WTC11 (cell line): ENCODE measurements around the gene ELOF1. TPM values are rescaled to one million over a fixed set of nuclear protein-coding genes. Genes with fewer than 3 reads are reported as not detected.
A peak's percentile ranks its signal among the peaks of the same experiment; 100 is the strongest.

Experiments
- ATAC-seq: fragments of 200-7000 bp; cut with Tn5 transposase; 2 replicates; pipeline ENCODE4 v1.10.0; 2021; ENCODE audit warnings: mild to moderate bottlenecking, moderate library complexity
- CTCF ChIA-PET: fragments of 300-600 bp; sonication (Branson Sonifier 250); formaldehyde crosslinking; loops from one replicate; lab custom pipeline; 2021; ENCODE audit warnings: antibody characterized with exemption; lab: Charles Lee
- POLR2A ChIA-PET: fragments of 350-600 bp; sonication (Branson Sonifier 250); formaldehyde crosslinking; loops from one replicate; lab custom pipeline; 2021; ENCODE audit warnings: antibody characterized with exemption; lab: Charles Lee
- DNase-seq: peaks from one replicate; pipeline ENCODE4 v3.0.0; 2021; ENCODE audit warnings: low spot score
- H3K27ac Mint-ChIP-seq: 2 replicates; pipeline ENCODE4 v1.8.0; 2021; ENCODE audit warnings: mixed read lengths
- H3K27me3 Mint-ChIP-seq: 2 replicates; pipeline ENCODE4 v1.8.0; 2021; ENCODE audit warnings: low read depth, mild to moderate bottlenecking, moderate library complexity, mixed read lengths
- H3K36me3 Mint-ChIP-seq: 2 replicates; pipeline ENCODE4 v1.8.0; 2021; ENCODE audit warnings: mixed read lengths
- H3K4me1 Mint-ChIP-seq: 2 replicates; pipeline ENCODE4 v1.8.0; 2022; ENCODE audit warnings: mixed read lengths
- H3K4me3 Mint-ChIP-seq: 2 replicates; pipeline ENCODE4 v1.8.0; 2021; ENCODE audit warnings: mild to moderate bottlenecking, moderate library complexity, mixed read lengths
- H3K9me3 Mint-ChIP-seq: 2 replicates; pipeline ENCODE4 v1.8.0; 2021; ENCODE audit warnings: mixed read lengths
- ATF1 ChIP-seq: sonication (generic); formaldehyde crosslinking; IDR thresholded peaks from 2 replicates; pipeline ENCODE4 v1.8.1; 2023; ENCODE audit warnings: mild to moderate bottlenecking, moderate library complexity, missing genetic modification reagents
- FOXK1 ChIP-seq: sonication (generic); formaldehyde crosslinking; IDR thresholded peaks from 2 replicates; pipeline ENCODE4 v1.8.0; 2022; ENCODE audit warnings: mild to moderate bottlenecking, moderate library complexity, missing genetic modification reagents
- IRF1 ChIP-seq: sonication (generic); formaldehyde crosslinking; IDR thresholded peaks from 2 replicates; pipeline ENCODE4 v1.8.0; 2023; ENCODE audit warnings: missing genetic modification reagents
- KAT7 ChIP-seq: sonication (generic); formaldehyde crosslinking; IDR thresholded peaks from 2 replicates; pipeline ENCODE4 v1.8.1; 2023; ENCODE audit warnings: missing genetic modification reagents, mild to moderate bottlenecking, borderline replicate concordance
- NR3C1 ChIP-seq: sonication (generic); formaldehyde crosslinking; conservative IDR thresholded peaks from 2 replicates; pipeline ENCODE4 v1.8.1; 2023; ENCODE audit warnings: low read depth, mild to moderate bottlenecking, missing genetic modification reagents
- OVOL2 ChIP-seq: fragments of 250-450 bp; sonication (Bioruptor Pico); IDR thresholded peaks from 2 replicates; pipeline ENCODE4 v1.9.0; 2021; ENCODE audit warnings: mild to moderate bottlenecking, borderline replicate concordance
- USF1 ChIP-seq: sonication (generic); formaldehyde crosslinking; IDR thresholded peaks from 2 replicates; pipeline ENCODE4 v1.8.0; 2022; ENCODE audit warnings: mild to moderate bottlenecking, missing genetic modification reagents
- USF2 ChIP-seq: sonication (generic); formaldehyde crosslinking; IDR thresholded peaks from 2 replicates; pipeline ENCODE4 v1.8.1; 2023; ENCODE audit warnings: mild to moderate bottlenecking, missing genetic modification reagents, moderate library complexity
- total RNA-seq: library from RNA; stranded (reverse); gene quantifications from 3 replicates; pipeline ENCODE4 v1.2.3, GENCODE V29; 2021

ELOF1 gene
- total RNA-seq, 1 experiment from 2014 or later = 86.0 TPM

- TF ChIP-seq KAT7 (CRISPR knock-in tag) = no peak
- no peak for TF ChIP-seq NR3C1 (CRISPR knock-in tag)
- no peak for TF ChIP-seq USF1 (CRISPR knock-in tag)
- no peak for TF ChIP-seq FOXK1 (CRISPR knock-in tag)
- no peak for TF ChIP-seq ATF1
- no peak for TF ChIP-seq IRF1 (CRISPR knock-in tag)
- no peak for TF ChIP-seq OVOL2 (CRISPR knock-in tag)
- no peak for TF ChIP-seq USF2 (CRISPR knock-in tag)
- Mint-ChIP-seq H3K9me3 (no peaks in the 10 kb centered on the region), H3K27ac (peak overlapping the region; percentile 91), H3K4me1 (peaks cover 8% of the 10 kb centered on the region), H3K4me3 (peak overlapping the region; percentile 87), H3K36me3 (no peaks in the 10 kb centered on the region), H3K27me3 (no peaks in the 10 kb centered on the region)
- ATAC-seq = no peak
- no peak for DNase-seq
- ChIA-PET POLR2A (no interaction called here), CTCF (interaction anchor here (1.2 to 1.4 kb wide), 2 partner anchors 22 to 69 kb away, joined by 3 to 5 read pairs; partner anchors contain the start of gene PRKCSH)
These were observed 54.5 kb downstream of the ELOF1 start for GRCh38 chr19:11504502-11505031.

Other genes starting within 250 kb of the ELOF1 start
- 18.9 to 27.8 TPM (median 27.0 TPM) in 3 replicates for gene RAB3D, start 219.6 kb downstream of the ELOF1 start, total RNA-seq
- gene TMEM205, start 213.0 kb downstream of the ELOF1 start, total RNA-seq = 69.9 to 78.3 TPM (median 76.0 TPM) in 3 replicates
- gene CCDC159, start 212.7 kb downstream of the ELOF1 start, total RNA-seq = 5.5 to 8.5 TPM (median 6.8 TPM) in 3 replicates
- gene PLPPR2, start 203.8 kb downstream of the ELOF1 start, total RNA-seq = 7.5 to 9.6 TPM (median 8.4 TPM) in 3 replicates
- gene SWSAP1, start 184.6 kb downstream of the ELOF1 start, total RNA-seq = 2.4 to 3.9 TPM (median 3.0 TPM) in 3 replicates
- 16.8 to 20.9 TPM (median 20.4 TPM) in 3 replicates for gene EPOR, start 174.9 kb downstream of the ELOF1 start, total RNA-seq
- 69.0 to 88.3 TPM (median 86.0 TPM) in 3 replicates for gene RGL3, start 139.9 kb downstream of the ELOF1 start, total RNA-seq
- gene ODAD3, start 124.1 kb downstream of the ELOF1 start, total RNA-seq = 4.1 to 5.8 TPM (median 4.8 TPM) in 3 replicates
- gene PRKCSH, start 123.6 kb downstream of the ELOF1 start, total RNA-seq = 396 to 405 TPM (median 402 TPM) in 3 replicates
- 1.4 to 3.0 TPM (median 1.6 TPM) in 3 replicates for gene ELAVL3, start 78.2 kb downstream of the ELOF1 start, total RNA-seq
- 10.3 to 13.4 TPM (median 11.5 TPM) in 3 replicates for gene ZNF653, start 53.4 kb downstream of the ELOF1 start, total RNA-seq
- gene ECSIT, start 30.1 kb downstream of the ELOF1 start, total RNA-seq = 56.4 to 64.1 TPM (median 61.7 TPM) in 3 replicates
- 16.0 to 18.0 TPM (median 17.4 TPM) in 3 replicates for gene CNN1, start 20.4 kb downstream of the ELOF1 start, total RNA-seq
- 8.6 to 14.3 TPM (median 11.8 TPM) in 3 replicates for gene ACP5, start 18.4 kb upstream of the ELOF1 start, total RNA-seq
- gene ZNF627, start 38.3 kb upstream of the ELOF1 start, total RNA-seq = 12.6 to 13.2 TPM (median 12.7 TPM) in 3 replicates
- 4.4 to 5.4 TPM (median 4.6 TPM) in 3 replicates for gene ZNF823, start 179.7 kb upstream of the ELOF1 start, total RNA-seq
- 1.0 to 2.2 TPM (median 1.8 TPM) in 3 replicates for gene ZNF441, start 207.8 kb upstream of the ELOF1 start, total RNA-seq
- gene ZNF491, start 239.3 kb upstream of the ELOF1 start, total RNA-seq = 1.1 to 2.1 TPM (median 1.3 TPM) in 3 replicates